ENCODE results near the gene UXT.
A peak's percentile ranks its signal among the peaks of the same experiment; 100 is the strongest.
"Not testable (repeated sequence)": the region's sequence is repeated elsewhere in the genome, so short reads cannot be mapped to it uniquely, and the experiment has no call there.

The UXT gene, protein sequence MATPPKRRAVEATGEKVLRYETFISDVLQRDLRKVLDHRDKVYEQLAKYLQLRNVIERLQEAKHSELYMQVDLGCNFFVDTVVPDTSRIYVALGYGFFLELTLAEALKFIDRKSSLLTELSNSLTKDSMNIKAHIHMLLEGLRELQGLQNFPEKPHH

DNA sequence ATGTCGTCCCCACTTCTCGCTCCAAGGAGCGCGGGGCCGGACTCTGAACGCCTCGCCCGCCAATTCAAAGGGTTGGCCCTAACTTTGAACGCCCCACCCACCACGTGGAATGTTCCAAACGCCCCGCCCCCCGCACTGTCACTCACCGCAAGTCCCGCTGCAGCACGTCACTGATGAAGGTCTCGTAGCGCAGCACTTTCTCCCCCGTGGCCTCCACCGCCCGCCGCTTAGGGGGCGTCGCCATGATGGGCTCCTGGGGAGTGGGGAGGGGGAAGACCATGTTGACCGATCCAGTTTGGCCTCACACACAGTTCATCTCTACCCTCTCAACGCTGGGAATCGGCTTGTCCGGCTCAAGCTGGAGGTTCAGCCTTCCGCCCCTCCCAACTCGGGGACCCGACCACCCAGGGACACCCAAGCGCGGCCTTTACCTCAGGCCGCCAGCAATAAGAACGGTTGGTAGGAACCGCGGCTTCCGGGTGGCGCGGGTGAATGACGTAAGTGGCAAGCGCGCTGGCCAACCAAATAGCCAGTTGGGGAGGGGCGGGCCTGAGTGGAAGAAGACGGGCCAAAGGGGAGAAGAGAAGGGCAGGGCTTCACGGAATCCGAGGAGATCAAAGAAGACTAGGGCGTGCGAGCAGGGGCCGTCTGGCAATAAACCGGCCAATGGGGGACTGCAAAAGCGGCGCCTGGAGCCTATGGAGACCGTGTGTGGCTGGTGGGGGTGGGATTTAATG lies at the start of gene UXT:
Gene UXT (minus strand): TSS at position 497 of the 737 bp plus-strand sequence. CDS start 253 bp downstream, at position 244.
- DNase-seq (ENCODE audit: low read depth), result peak; percentile 84

DNA sequence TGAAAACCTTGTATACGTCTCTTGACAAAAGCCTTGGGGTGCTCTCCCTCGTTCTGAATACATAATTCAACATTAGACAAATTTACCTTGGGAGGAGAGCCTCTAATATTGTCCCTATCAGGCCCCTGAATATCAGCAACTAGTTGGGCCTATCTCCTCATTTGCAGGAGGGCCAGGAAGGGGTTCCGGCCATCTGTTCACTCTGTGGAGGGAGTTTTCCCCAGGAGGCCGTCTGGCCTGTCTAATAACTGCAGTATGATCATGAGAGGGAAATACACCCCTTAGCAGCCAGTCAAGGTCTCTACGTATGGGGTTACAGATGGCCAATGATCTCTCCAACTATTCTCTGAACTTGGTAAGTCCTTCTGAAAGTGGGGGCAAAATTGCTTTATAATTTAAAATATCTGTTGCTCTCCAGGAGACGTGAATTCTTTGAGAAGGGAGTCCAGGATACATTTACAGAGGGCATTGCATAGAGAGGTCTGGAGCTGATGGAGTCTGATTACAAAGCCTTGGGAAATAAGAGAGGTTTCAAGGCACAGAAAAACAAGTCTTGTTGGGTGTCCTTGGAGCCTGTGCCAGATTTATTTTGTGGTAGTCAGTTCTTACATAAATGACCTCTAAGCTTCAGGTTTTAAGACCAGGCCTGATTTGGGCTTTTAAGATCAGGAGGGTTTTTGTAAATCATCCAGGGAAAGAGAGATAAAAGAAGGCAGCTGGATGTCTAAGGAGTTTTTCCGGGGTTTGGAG lies 48.2 kb upstream of the UXT start:
- no peak for DNase-seq (ENCODE audit: low read depth)

DNA sequence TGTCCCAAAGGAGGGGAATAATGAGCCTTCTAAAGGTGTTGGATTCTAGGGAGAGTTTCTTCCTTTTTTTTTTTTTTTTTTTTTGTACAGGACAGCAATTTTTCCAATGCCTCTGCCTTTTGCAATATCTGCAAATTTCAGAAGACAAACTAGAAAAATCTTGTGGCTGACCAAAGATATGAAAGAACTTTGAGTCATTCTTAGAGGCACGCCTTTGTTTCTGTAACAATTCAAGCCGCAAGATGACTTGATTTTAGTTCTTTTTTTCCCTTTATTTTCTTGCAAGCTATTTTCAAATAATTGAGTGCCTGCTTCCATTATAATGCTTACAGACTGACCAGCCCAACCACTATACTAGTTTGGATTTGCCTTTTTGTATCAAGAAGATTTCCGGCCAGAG lies 47.6 kb upstream of the UXT start:
- no peak for DNase-seq (ENCODE audit: low read depth)

DNA sequence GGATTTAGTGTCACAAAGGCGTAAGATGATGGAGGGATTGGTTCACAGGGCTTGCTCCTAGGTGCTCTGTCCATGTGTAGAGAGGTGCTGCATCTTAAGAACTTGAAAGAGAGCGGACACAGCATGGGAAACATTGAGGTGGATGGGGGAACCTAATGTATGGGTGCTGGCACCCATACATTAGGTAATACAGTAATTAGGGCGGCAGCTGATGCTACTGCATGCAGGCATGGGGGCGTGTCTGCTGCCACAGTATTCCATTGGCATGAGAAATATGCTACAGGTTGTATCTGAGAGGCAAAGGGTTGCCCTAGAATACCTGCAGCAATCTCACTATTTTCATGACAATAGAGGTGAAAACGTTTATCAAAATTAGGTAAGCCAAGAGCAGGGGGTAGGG lies 45.8 kb upstream of the UXT start:
- DNase-seq (ENCODE audit: low read depth), result no peak

DNA sequence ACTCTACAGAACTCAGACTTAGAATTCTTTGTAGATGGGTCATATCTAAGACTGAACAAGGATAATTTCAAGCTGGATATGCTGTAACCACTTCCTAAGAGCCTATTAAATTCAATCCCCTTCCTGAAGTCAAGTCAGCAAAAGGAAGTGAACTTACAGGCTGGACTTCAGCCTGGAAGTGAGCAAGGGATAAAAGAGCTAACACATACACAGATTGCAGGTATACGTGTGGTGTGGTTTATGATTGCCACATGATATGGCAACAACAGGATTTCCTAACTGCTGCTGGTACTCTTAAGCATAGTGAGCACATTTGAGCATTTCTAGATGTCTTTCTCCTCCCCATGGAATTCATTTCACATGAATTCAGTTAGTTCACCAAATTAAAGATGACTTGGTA lies 38.2 kb upstream of the UXT start:
- DNase-seq (ENCODE audit: low read depth), result no peak

DNA sequence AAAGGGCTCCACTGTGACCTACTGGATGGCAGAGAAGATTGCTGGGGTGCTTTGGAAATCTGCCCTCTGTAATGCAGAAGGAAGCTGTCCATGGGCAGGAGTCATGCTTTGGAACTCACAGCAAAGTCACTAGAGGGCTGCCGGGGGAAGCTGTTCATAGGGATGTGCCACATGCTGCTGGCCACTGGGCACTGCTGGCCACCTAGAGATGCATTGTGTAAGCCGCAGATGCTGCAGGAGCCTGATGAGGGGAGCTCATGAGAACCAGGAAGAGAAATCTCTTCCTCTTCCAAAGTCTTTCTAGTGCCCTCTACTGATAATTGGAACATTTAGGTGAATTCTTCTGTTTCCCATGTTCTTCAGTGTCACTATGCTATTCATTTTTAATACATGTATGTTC lies 31.2 kb upstream of the UXT start:
- DNase-seq (ENCODE audit: low read depth), result no peak

DNA sequence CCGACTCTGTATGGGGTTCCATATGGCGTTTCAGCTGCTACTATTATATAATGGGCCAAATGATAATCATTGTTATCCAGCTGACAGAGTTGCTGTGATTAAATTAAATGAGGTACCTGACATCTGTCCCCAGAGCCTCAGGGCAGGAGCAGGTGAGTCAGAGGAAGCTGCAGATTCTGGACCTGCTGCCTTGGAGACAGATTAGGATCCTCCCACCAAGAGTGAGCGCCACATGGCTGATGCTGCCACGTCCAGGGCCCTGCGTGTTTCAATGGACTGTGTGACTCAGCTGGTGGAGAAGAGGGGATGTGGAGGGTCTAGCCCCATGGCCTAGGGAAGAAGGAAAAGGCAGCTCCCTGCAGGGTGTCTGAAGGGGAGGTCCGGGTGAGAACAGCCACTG lies 28.3 kb upstream of the UXT start:
- DNase-seq (ENCODE audit: low read depth), result no peak

DNA sequence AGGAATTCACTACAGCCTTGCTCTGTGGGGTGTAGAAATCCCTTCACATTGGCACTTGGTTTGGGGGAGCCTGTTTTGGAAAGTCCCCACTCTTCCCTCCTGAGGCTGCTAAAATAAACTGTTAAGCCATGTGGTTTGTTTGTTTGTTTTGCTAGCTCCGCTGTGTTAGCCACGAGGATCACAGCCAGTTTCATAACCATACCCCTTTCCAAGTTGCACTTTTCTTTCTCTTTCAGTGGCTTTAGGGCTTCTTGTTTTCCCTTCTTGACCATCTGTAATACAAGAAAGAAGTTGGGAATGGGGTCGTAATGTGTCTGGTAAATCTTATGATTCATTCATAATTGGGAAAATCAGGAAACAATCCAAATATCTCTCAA lies 24.8 kb upstream of the UXT start:
- no peak for DNase-seq (ENCODE audit: low read depth)

DNA sequence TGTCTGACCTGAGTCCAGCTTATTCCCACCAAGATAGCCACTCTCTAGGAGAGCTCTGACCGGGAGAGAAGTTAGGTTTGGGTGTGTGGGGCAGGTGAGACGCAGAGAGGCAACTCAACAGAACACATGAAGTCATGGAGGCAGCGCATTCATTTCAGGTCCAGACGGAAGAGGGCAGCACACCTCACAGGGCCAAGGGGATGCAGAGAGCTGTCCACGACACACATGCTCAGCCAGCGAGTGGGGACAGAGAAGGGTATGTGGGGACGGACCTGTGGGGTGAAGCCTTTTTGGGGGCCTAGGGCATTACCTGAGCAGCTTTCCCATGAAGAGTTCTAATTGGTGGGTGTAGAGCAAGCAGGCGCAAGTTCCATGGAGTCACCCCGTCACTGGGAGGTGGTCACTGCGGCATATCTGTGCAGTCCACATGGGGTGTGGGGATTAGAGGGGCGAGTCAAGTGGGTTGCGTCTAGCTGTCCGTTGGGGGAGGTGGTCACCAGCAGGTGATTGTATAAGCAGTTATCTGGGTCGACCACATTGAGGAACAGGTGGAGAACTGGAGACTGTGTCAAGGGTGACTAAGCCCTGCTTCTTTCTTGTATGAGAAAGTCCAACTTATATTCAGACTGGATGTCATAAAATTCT lies 24.3 kb upstream of the UXT start:
- DNase-seq (ENCODE audit: low read depth), result no peak

DNA sequence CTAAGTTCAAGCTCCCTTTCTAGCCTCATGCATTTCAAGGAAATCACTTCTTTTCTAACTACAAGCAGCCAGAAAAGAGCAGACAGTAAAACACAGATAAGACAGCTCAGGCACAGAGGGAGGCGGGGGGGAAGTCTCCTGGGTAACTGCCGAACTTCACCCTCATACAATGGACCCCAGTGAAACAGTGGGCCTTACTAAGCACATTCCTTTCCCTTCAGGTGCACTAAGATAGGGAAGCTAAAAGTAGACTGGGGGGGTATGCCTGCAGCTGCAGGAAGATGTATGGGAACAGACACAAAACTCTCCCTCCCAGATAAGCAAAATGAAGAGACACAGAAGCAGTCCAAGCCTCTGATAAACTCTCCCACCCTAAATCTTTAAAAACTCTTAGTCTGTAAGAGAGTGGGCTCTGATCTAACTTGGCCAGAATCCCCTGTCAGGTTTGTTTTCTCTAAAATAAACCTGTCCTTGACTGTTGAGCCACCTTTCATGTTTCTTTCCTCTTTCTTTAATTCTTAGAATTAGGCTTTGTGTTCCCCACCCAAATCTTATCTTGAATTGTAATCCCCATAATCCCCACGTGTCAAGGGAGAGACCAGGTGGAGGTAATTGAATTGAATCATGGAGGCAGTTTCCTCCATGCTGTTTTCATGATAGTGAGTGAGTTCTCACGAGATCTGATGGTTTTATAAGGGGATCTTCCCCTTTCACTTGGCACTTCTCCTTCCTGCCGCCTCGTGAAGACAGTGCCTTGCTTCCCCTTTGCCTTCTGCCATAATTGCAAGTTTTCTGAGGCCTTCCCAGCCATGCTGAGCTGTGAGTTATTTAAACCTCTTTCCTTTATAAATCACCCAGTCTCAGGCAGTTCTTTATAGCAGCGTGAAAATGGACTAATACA lies 17.2 kb upstream of the UXT start:
- not testable (repeated sequence) for DNase-seq (ENCODE audit: low read depth)

DNA sequence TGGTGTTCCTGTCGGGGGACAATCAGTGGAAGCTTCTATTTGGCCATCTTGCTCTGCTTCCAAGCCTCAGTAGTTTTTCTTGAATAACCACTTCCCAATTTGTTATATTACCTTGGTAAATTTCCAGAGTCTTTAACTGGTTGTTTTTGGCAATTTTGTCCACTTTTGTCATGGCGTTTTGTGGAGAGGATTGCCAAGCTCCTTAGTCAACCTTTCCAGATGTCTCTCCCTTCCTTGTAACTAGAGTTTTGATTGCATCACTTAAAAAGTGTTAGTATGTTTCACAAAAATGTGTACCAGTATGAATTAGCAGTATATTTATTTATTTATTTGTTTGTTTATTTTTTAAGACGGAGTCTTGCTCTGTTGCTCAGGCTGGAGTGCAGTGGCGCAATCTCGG lies 15.8 kb upstream of the UXT start:
- no peak for DNase-seq (ENCODE audit: low read depth)

DNA sequence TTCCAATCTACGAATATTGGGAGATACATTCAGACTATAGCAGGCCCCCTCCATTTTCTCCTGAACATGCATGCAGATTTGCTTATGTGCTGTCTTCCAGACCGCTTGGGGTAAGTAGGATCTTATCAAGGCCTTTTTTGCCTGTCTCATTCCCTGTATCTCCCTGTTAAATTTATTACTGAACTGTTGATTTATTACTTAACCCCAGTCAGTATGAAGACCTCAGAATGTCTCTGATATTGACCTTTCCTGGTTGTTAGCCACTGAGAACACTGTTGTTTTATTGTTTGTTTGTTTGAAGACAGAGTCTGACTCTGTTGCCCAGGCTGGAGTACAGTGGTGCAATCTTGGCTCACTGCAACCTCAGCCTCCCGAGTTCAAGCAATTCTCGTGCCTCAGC lies 6.8 kb upstream of the UXT start:
- not testable (repeated sequence) for DNase-seq (ENCODE audit: low read depth)

DNA sequence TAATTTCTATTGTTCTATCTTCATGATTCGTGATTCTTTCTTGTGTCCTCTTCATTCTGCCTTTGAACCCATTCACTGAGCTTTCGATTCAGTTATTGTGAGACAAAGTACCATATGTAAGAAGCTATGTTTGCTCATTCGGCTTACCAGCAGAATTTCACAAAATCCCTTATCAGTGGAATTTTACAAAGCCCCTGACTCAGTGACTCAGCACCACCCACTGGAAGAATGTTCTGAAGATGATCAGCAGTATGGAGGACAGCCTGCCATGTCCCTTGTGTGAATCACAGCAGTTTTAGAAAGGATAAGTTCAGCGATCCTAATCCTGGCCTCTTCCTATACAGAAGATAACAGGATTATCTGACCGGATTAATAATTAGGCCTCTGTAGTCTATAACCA lies 5.8 kb upstream of the UXT start:
- DNase-seq (ENCODE audit: low read depth), result no peak

DNA sequence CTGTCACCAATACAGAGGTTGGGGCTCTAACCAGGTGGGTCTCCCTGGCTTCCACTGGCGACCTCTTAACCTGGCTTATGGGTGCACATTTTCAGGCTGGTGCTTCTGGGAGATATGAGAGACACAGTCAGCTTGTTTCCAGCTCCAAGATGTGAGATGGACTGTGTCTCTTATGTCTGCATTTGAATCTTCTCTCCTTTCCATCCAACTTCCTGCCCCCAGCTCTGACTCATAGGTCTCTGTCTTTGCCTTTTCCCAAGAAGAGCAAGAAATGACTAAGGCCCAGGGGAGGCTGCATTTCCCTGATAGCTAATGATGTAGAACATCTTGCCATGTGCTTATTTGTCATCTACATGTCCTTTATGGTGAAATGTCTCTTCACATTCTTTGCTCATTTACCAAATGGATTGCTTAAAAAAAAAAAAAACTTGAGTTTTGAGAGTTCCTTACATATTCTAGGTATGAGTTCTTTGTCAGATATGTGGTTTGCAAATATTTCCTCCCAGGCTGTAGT lies 3.2 kb upstream of the UXT start:
- no peak for DNase-seq (ENCODE audit: low read depth)

DNA sequence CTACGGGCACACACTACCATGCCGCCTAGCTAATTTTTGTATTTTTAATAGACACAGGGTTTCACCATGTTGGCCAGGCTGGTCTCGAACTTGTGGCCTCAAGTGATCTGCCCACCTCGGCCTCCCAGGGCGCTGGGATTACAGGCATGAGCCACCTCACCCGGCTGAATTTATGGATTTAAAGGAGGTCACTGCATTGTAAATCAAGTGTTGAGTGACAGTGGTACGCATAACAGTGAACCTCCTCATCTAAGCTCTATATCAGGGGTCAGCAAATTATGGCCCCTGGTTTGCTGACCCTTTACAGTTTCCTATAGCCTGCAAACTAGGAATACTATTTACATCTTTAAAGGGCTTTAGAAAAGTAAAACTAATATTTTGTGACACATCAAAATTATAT lies 2.6 kb upstream of the UXT start:
- DNase-seq (ENCODE audit: low read depth), result no peak

DNA sequence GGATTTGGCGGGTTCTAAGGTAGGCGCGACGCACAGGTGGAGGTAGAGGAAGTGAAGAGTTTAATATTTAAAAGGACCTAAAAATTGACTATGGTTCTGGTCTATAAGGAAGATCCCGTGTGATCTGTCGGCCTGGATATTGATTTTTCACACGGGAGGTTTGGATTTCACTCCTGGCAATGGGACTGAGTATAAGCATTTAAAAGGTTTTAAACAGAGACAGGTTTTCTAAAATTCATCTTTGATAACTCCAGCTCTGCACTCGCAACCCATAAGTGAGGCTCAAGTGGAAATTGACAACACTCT lies 394 bp upstream of the UXT start:
- no peak for DNase-seq (ENCODE audit: low read depth)

DNA sequence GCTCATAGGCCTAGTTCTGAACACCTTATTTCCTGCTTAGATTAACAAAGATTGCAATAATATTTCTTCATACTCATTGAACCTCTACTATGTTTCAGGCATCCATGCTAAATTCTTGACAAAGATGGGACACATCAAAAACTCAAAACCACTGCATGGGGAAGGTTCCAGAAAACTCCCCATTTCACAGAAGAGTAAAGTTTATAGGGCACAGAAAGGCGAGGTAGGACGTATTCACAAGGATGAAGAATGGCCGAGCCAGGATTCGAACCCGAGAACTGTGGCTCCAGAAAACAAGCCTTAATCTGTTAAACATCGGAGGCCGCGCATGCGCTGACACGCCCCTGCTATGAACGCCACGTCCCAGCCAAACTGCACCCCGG lies 688 bp downstream of the UXT start:
- DNase-seq (ENCODE audit: low read depth), result no peak

DNA sequence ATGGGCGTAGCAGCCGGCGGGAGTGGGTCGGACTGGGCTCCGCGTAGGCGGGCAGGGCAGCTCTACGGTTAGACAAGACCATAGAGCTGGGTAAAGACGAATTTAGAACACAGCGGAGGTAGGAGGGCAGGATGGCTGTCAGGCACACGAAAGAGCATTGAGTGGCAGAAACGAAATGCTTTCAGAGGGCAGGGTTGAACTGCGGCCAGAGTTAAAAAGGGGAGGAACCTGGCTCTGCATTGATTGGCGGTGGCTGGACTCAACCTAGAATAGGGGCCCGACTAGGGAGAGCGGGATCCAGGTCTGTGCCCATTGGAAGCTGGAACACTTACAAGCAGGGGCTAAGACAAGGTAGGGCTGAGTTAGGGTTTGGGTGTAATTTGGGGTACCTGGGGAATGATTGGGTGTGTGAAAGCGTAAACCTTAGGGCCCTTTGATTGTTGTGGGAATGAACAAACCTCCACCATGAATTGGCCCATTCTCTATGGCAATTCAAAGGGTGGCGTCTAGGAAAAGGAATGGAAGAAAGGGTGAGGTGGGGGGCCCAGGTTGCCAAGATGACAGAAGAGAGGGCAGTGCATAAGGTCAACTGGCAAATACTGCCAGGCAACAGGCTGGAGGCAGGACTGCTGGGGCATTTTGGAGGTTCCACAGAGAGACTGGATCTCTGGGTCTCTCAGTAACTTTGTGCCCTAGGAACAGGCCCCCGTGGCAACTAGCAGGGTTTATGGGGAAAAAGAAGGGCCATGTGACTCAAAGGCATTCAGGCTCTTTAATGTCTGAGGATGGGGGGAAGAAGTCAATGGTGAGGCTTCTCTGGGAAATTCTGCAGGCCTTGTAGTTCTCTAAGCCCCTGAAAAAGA lies 7.7 kb downstream of the UXT start:
- no peak for DNase-seq (ENCODE audit: low read depth)

DNA sequence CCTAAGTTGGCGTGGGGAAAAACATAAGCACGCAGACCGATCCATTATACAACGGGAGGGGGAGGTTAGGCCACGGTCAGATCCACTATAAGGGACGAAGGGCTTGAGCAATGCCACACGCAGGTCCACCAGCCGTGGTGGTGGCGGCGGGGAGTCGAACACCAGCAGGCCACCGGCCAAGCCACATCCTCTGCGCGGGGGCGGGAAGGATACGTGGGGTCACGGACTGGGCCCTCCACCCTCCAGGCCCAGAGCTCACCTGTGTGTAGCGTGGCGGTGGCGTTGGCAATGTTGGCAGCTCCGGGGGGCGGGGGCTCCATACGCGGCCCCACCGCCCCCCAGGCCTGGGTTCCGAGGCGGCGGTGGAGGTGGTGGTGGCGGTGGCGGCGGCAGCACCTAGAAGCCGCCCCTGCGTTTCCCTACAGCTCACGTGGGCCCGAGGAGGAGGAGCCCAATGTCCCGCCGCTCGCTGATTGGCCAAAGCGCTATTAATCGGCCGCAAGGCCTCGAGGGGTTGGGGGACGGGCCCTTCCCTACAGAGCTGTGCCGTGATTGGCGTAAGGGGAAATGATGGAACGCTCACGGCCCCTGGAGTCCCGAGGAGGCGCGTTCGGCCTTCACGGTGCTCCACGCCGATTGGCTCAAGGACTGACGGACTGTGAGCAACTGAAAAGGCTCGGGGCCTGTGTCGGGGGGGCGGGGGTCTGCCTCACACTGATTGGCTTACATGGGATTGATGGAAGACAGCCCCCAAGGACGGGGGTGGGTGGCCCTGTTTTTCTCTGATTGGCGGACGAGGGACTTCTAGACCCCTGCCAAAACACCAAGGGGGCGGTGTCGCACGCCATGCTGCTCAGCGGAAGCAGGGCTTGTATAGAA lies 8.6 kb downstream of the UXT start, which contains the start of gene ELK1:
Gene ELK1 (minus strand): TSS at position 400 of the 879 bp plus-strand sequence. CDS start 9,122 bp downstream, outside the sequence.
- DNase-seq (ENCODE audit: low read depth), result peak; percentile 77

DNA sequence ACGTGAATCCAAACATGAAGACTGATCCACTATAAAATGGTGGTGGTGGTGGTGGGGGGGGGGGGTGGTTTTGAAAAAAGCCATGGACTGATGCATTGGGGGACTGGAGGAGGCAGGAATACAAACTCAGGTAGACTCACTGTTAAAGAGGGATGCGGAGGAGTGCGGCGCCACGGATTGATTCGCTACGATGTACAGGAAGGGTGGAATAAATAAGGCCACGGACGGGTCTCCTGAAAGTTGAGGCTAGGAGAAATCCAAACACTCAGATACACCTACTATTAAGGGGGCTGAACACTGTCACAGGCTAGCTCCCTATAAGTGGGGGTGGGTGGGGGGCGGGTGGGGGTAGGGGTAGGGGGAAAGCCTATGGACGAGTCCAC lies 9.2 kb downstream of the UXT start:
- DNase-seq (ENCODE audit: low read depth), result no peak
